ENCODE data around the gene LAMA2.

The LAMA2 gene

DNA sequence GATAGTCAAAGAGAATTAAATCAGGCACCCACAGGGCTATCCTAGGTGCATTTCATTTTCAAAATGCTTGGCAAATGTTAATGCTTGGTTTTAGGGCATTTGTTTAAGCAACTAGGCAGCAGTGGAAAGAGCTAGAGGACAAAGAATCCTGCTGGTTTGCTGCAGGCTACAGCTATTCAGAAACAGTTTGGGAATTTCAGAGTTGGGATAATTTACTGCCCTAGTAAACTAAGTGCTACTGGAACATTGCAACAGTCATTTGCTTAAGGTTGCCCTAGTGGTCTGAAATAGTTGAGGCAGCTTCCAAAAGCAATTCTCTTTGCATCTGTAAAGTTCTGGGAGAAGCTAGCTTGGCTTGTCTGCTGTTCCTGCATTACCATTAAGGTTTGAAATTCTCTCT is 312.7 kb downstream of the LAMA2 start:
- TF ChIP-seq, protein P1, sequence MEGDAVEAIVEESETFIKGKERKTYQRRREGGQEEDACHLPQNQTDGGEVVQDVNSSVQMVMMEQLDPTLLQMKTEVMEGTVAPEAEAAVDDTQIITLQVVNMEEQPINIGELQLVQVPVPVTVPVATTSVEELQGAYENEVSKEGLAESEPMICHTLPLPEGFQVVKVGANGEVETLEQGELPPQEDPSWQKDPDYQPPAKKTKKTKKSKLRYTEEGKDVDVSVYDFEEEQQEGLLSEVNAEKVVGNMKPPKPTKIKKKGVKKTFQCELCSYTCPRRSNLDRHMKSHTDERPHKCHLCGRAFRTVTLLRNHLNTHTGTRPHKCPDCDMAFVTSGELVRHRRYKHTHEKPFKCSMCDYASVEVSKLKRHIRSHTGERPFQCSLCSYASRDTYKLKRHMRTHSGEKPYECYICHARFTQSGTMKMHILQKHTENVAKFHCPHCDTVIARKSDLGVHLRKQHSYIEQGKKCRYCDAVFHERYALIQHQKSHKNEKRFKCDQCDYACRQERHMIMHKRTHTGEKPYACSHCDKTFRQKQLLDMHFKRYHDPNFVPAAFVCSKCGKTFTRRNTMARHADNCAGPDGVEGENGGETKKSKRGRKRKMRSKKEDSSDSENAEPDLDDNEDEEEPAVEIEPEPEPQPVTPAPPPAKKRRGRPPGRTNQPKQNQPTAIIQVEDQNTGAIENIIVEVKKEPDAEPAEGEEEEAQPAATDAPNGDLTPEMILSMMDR (IDR thresholded peaks at IDR 0.05; ENCODE audit: low read depth, low read length), result no peak
- in situ Hi-C loops (cut with HindIII; ENCODE audit: low sequenced_read_pairs), result no loop called here
- DNase-seq (ENCODE audit: low read depth, low spot score), result no peak
- no peak overlapping the region for H3K4me3 ChIP-seq (ENCODE audit: low read depth, low read length)

DNA sequence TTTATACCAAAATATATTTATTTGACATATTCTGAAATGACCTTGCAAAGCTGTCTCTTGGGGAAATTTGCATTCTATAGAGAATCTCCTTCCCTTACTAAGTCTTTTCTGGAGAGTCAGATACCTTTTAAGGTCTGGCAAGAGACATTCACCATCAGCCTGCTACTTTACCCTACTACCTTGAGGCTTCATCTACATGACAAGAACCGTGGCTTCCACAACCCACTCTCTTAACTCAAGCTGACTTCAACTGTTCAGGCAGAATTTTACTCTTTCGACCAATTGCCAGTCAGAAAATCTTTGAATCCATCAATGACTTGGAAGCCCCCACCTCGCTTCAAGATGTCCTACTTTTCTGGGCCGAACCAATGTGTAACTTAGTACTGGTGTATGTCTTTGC is 314.2 kb downstream of the LAMA2 start:
- DNase-seq (ENCODE audit: low read depth, low spot score), result no peak
- in situ Hi-C loops (cut with HindIII; ENCODE audit: low sequenced_read_pairs), result no loop called here

DNA sequence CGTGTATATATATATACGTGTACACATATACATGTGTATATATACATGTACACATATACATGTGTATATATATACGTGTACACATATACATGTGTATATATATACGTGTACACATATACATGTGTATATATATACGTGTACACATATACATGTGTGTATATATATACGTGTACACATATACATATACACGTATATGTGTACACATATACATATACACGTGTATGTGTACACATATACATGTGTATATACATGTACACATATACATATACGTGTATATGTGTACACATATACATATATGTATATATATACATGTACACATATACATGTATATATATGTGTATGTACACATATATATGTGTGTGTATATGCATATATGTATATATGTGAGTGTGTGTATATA is 317.2 kb downstream of the LAMA2 start:
- in situ Hi-C loops (cut with HindIII; ENCODE audit: low sequenced_read_pairs), result no loop called here
- DNase-seq (ENCODE audit: low read depth, low spot score), result no peak
- H3K4me3 ChIP-seq (ENCODE audit: low read depth, low read length), result no peak overlapping the region
- TF ChIP-seq, protein P1 (IDR thresholded peaks at IDR 0.05; ENCODE audit: low read depth, low read length), result no peak

More for the DNA sequence above, 314.2 kb downstream of the LAMA2 start:
- H3K4me3 ChIP-seq (ENCODE audit: low read depth, low read length), result no peak overlapping the region
- TF ChIP-seq, protein P1 (IDR thresholded peaks at IDR 0.05; ENCODE audit: low read depth, low read length), result no peak

- no peak for DNase-seq (ENCODE audit: low read depth, low spot score)
- TF ChIP-seq, protein P1 (IDR thresholded peaks at IDR 0.05; ENCODE audit: low read depth, low read length), result no peak
- H3K4me3 ChIP-seq (ENCODE audit: low read depth, low read length), result no peak overlapping the region
- in situ Hi-C loops (cut with HindIII; ENCODE audit: low sequenced_read_pairs), result no loop called here
Measured at GRCh38 chr6:129203190-129203900, 320.4 kb downstream of the LAMA2 start.

DNA sequence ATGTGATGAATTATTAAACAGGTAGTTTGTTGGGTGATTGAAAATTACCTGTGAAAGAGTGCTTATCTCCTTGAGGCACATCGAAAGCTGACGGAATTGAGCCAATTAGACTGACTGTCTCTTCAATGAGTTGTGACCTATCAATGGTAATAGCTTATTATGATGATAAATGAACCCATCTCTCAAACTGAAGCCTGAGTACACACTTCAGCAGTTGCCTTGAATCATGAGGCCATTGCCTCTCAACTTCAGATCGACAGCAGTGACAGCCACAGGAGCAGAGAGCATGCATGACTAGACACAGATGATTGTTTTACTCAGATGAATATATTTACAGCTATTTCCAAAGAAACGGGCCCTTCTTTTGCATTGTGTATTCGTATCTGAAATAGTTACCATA is 323.9 kb downstream of the LAMA2 start:
- in situ Hi-C loops (cut with HindIII; ENCODE audit: low sequenced_read_pairs), result no loop called here
- TF ChIP-seq, protein P1 (IDR thresholded peaks at IDR 0.05; ENCODE audit: low read depth, low read length), result no peak
- no peak overlapping the region for H3K4me3 ChIP-seq (ENCODE audit: low read depth, low read length)
- no peak for DNase-seq (ENCODE audit: low read depth, low spot score)

DNA sequence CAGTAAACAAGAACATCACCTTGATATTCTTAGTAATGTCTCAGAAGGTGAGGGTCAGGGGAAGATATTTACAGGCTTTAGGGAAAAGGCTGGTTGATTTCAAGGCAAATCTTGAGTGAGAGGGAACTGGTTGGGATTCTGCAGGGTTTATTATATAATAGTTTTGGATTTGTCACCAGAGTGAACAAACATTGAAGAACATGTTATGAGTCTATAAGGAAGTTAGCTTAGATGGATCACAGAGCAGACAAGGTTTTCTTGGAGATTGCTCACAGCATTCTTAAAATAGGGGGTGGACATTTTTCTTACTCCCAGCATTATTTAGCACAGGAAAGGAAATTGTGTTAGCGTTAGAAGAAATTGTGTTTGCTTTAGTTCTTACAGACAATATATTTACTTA is 324.9 kb downstream of the LAMA2 start:
- no peak overlapping the region for H3K4me3 ChIP-seq (ENCODE audit: low read depth, low read length)
- in situ Hi-C loops (cut with HindIII; ENCODE audit: low sequenced_read_pairs), result no loop called here
- no peak for DNase-seq (ENCODE audit: low read depth, low spot score)
- TF ChIP-seq, protein P1 (IDR thresholded peaks at IDR 0.05; ENCODE audit: low read depth, low read length), result no peak
